NCI-H2081 (cell line): ENCODE measurements around the gene SELENOF.
A peak's percentile ranks its signal among the peaks of the same experiment; 100 is the strongest.
"Not testable (repeated sequence)": the region's sequence is repeated elsewhere in the genome, so short reads cannot be mapped to it uniquely, and the experiment has no call there.

Source experiments
- DNase-seq, 2 experiments: peaks; one replicate each; lab custom pipeline; 2025; lab: John Stamatoyannopoulos, UW

Gene SELENOF

GRCh38 chr1:86858524-86859261 is 55.2 kb downstream of the SELENOF start:
- no peak for DNase-seq

- DNase-seq, result no peak
Observed at GRCh38 chr1:86856196-86856595, 57.7 kb downstream of the SELENOF start.

GRCh38 chr1:86854352-86854751 is 59.6 kb downstream of the SELENOF start:
- DNase-seq, result no peak

- no peak for DNase-seq
Observed at GRCh38 chr1:86852782-86853408, 61.0 kb downstream of the SELENOF start.

- no peak for DNase-seq
Observed at GRCh38 chr1:86852289-86852688, 61.6 kb downstream of the SELENOF start.

GRCh38 chr1:86849756-86850155 is 64.2 kb downstream of the SELENOF start:
- no peak for DNase-seq

GRCh38 chr1:86848654-86849053 is 65.3 kb downstream of the SELENOF start:
- DNase-seq, result no peak

GRCh38 chr1:86846164-86846647 is 67.7 kb downstream of the SELENOF start:
- no peak for DNase-seq

- no peak for DNase-seq
Observed at GRCh38 chr1:86845514-86845913, 68.4 kb downstream of the SELENOF start.

GRCh38 chr1:86841116-86841515 is 72.8 kb downstream of the SELENOF start:
- no peak for DNase-seq

- DNase-seq, result peak; percentile 76 to 83
Observed at GRCh38 chr1:86833461-86834215, 80.3 kb downstream of the SELENOF start.

- DNase-seq, result no peak
Observed at GRCh38 chr1:86832433-86832832, 81.5 kb downstream of the SELENOF start.

- no peak for DNase-seq
Observed at GRCh38 chr1:86829321-86829720, 84.6 kb downstream of the SELENOF start.

- no peak for DNase-seq
Observed at GRCh38 chr1:86828024-86828423, 85.9 kb downstream of the SELENOF start.

- DNase-seq, result no peak
Observed at GRCh38 chr1:86826856-86827255, 87.1 kb downstream of the SELENOF start.

- no peak for DNase-seq
Observed at GRCh38 chr1:86825319-86825718, 88.6 kb downstream of the SELENOF start.

GRCh38 chr1:86823821-86824500 is 90.0 kb downstream of the SELENOF start:
- peak in 1 of 2 experiments; percentile 32 for DNase-seq

GRCh38 chr1:86823386-86823785 is 90.5 kb downstream of the SELENOF start:
- no peak for DNase-seq

- DNase-seq, result no peak
Observed at GRCh38 chr1:86822459-86822858, 91.5 kb downstream of the SELENOF start.

- DNase-seq, result no peak
Observed at GRCh38 chr1:86821956-86822355, 92.0 kb downstream of the SELENOF start.

GRCh38 chr1:86819970-86820369 is 94.0 kb downstream of the SELENOF start:
- DNase-seq, result not testable (repeated sequence)

GRCh38 chr1:86817246-86817826 is 96.6 kb downstream of the SELENOF start:
- not testable (repeated sequence) for DNase-seq
